ENCODE results near the gene RAB12.

The RAB12 gene

DNA sequence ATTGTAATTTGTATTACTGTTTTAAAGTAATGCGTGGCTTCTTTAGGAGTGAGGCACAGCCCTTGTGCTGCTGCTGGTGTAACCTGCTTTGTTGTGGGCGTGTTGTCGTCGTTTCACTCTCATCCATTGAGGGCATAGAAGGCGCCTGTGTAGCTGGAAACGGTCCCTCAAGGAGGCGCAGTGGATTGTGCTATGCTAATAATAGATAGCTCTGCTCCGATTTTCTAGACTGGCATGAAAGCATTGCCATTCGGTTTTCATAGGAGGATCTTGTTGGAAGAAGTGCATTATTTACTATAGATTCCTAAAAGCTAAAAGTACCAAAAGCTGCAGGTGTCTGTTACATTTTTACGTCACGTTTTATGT lies 17.9 kb downstream of the RAB12 start:
- POLR2A ChIA-PET, result no interaction called here
- CTCF ChIA-PET, result interaction anchor here (0.8 to 3.1 kb wide), 2 partner anchors 14 to 18 kb away, joined by 3 to 13 read pairs; partner anchors contain the start of gene RAB12
- TF ChIP-seq, protein P1, sequence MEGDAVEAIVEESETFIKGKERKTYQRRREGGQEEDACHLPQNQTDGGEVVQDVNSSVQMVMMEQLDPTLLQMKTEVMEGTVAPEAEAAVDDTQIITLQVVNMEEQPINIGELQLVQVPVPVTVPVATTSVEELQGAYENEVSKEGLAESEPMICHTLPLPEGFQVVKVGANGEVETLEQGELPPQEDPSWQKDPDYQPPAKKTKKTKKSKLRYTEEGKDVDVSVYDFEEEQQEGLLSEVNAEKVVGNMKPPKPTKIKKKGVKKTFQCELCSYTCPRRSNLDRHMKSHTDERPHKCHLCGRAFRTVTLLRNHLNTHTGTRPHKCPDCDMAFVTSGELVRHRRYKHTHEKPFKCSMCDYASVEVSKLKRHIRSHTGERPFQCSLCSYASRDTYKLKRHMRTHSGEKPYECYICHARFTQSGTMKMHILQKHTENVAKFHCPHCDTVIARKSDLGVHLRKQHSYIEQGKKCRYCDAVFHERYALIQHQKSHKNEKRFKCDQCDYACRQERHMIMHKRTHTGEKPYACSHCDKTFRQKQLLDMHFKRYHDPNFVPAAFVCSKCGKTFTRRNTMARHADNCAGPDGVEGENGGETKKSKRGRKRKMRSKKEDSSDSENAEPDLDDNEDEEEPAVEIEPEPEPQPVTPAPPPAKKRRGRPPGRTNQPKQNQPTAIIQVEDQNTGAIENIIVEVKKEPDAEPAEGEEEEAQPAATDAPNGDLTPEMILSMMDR (IDR thresholded peaks at IDR 0.05; ENCODE audit: control extremely low read depth, extremely low read depth, low read depth, missing control alignments), result no peak
- no peak for DNase-seq (ENCODE audit: extremely low spot score)

DNA sequence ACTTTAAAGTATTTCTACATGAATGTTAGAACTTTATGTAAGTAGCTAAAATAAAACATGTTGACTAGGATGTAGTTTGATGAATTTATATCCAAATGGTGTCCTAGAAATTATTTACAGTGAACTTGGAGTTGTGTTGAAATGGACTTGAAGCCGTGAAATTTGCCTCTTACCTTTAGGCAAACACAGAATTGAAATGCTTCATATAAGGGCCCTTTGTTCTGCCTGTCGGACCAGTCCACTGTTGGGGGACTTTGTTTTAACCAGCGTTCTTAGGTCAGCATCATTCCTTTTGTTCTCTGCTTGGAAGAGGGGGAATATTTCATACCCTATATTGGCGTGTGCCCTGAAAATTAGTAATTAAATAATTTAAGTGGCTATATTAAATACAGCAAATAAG lies 18.3 kb downstream of the RAB12 start:
- CTCF ChIA-PET, result interaction anchor here (0.8 kb wide), 1 partner anchor 14 kb away, joined by 3 read pairs; no protein-coding TSS in a partner anchor

DNA sequence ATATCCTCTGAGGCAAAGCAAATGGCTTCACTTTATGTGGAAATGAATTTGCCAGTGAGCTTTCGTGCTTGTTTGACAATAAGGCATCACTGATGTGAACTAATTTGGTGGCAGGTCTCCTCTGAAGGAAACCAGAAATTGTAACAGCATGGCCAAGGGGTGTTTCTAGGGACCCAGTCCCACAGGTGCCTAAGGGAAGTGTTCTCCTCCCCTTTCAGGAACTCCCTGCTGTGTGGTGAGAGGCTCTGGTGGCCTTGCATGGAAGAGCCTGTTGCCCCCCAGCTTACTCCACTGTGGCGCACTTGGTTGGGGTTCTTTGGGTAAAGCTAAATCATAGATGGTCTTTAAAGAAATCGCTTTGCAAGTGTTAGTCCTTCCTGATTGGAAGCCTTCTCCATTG lies 20.4 kb downstream of the RAB12 start:
- TF ChIP-seq, protein P1 (IDR thresholded peaks at IDR 0.05; ENCODE audit: control extremely low read depth, extremely low read depth, low read depth, missing control alignments), result no peak
- no peak for DNase-seq (ENCODE audit: extremely low spot score)
- POLR2A ChIA-PET, result no interaction called here
- CTCF ChIA-PET, result no interaction called here

More for the DNA sequence above, 18.3 kb downstream of the RAB12 start:
- POLR2A ChIA-PET, result no interaction called here
- no peak for DNase-seq (ENCODE audit: extremely low spot score)
- TF ChIP-seq, protein P1 (IDR thresholded peaks at IDR 0.05; ENCODE audit: control extremely low read depth, extremely low read depth, low read depth, missing control alignments), result no peak

DNA sequence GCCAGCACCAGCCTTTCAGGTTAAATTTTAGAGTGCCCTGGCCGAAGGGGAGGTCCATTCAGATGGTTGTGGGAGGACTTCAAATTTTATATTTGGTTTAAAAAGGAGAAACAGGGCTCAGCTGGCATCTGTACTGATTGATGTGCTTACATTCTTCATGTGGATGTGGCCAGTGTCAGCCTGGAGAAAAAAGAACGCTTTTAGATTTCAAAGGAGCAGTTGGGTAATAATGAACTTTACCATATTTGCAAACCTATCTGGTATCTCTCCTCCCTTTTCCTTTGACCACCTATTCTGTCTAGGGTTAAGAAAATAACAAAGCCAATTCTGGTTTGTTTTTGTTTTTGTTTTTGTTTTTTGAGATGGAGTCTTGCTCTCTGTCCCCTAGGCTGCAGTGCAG lies 21.3 kb downstream of the RAB12 start:
- POLR2A ChIA-PET, result no interaction called here
- TF ChIP-seq, protein P1 (IDR thresholded peaks at IDR 0.05; ENCODE audit: control extremely low read depth, extremely low read depth, low read depth, missing control alignments), result no peak
- no peak for DNase-seq (ENCODE audit: extremely low spot score)
- CTCF ChIA-PET, result interaction anchor here (0.9 to 1.1 kb wide), 2 partner anchors 10 to 13 kb away, joined by 3 read pairs; no protein-coding TSS in a partner anchor

DNA sequence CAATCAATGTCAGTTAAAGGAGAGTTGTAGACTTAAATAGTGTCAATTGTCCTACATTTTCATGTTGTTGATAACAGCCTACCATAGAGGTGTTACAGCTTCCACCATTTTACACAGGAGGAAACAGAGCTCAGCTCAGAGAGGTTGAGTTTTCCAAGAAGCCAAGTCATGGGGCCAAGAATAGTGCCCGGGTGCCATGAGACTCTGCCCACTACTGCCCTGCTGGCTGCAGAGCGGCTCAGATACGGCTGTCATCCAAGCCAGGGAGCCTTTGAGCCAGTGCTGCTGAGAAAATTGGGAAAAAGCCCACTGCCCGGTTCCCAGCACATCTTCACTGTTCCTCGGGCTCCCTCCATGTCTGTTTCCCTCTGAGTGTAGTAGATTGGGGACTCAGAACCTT lies 22.0 kb downstream of the RAB12 start:
- DNase-seq (ENCODE audit: extremely low spot score), result no peak
- POLR2A ChIA-PET, result no interaction called here
- CTCF ChIA-PET, result interaction anchor here (0.9 to 1.1 kb wide), 2 partner anchors 9 to 12 kb away, joined by 3 read pairs; no protein-coding TSS in a partner anchor
- TF ChIP-seq, protein P1 (IDR thresholded peaks at IDR 0.05; ENCODE audit: control extremely low read depth, extremely low read depth, low read depth, missing control alignments), result no peak

DNA sequence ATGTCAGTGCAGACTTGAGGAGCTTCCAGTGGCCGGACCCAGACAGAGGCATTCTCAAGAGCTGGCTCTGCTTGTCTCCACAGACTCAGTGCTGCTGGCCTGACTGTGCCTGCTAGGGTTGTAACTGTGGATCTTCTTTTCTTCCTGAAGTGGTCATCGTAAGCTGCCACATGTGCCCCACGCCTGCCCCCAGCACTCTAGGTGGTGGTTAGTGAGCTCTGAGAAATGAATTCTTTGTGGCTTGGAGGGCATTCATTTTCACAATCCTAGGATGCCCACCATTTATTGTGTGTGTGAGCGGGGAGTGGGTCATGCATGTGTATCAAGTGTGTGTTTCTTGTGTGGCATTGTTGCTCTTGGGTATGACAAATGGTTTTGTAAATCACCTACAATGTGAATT lies 23.1 kb downstream of the RAB12 start:
- DNase-seq (ENCODE audit: extremely low spot score), result no peak
- POLR2A ChIA-PET, result no interaction called here
- CTCF ChIA-PET, result interaction anchor here (0.9 to 1.2 kb wide), 3 partner anchors 21 to 356 kb away, joined by 3 to 6 read pairs (median 4); no protein-coding TSS in a partner anchor
- TF ChIP-seq, protein P1 (IDR thresholded peaks at IDR 0.05; ENCODE audit: control extremely low read depth, extremely low read depth, low read depth, missing control alignments), result no peak

All from GM10248 (cell line).